ENCODE data around the gene MRPL40.

DNA sequence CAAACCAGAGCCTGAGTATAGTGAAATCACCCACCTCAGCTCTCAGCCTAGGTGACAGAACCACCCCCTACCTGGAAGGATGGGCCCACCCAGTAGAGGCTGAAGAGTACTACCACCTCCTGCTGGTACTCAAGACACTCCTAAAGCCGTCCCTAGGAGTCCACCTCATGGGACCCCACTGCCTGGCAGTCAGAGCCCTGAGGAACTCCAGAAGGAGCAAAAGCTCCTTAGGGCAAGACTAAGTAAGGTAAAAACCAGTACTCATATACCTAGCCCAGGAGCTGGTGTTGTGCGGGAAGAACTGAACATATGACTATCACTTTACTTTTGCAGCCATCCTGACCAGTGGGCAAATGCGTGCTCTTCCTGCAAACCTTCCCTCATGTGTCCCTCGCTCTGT lies 37.1 kb upstream of the MRPL40 start:
- TF ChIP-seq MYC (IDR thresholded peaks at IDR 0.05; ENCODE audit: insufficient read depth, insufficient read length, insufficient replicate concordance, low read length, severe bottlenecking) (no peak), FOXK2 (IDR thresholded peaks at IDR 0.05) (no peak)
